ENCODE results near the gene SEC14L5.
"Not testable (repeated sequence)": the region's sequence is repeated elsewhere in the genome, so short reads cannot be mapped to it uniquely, and the experiment has no call there.

The SEC14L5 gene

GRCh38 chr16:4957420-4957719, 760 bp upstream of the SEC14L5 start:
- DNase-seq: no peak

- DNase-seq: no peak
Measured at GRCh38 chr16:4958510-4959438, 644 bp downstream of the SEC14L5 start.

- DNase-seq: no peak
Measured at GRCh38 chr16:4960579-4960978, 2.4 kb downstream of the SEC14L5 start.

GRCh38 chr16:4962716-4963115, 4.6 kb downstream of the SEC14L5 start:
- DNase-seq: no peak

GRCh38 chr16:4963527-4963926, 5.4 kb downstream of the SEC14L5 start:
- not testable (repeated sequence) for DNase-seq

- DNase-seq: no peak
Measured at GRCh38 chr16:4966736-4967453, 8.8 kb downstream of the SEC14L5 start.

GRCh38 chr16:4968278-4968677, 10.1 kb downstream of the SEC14L5 start:
- DNase-seq: not testable (repeated sequence)

GRCh38 chr16:4968879-4969483, 10.9 kb downstream of the SEC14L5 start:
- DNase-seq: no peak

- DNase-seq: no peak
Measured at GRCh38 chr16:4970010-4970409, 11.9 kb downstream of the SEC14L5 start.

- no peak for DNase-seq
Measured at GRCh38 chr16:4972938-4973587, 14.9 kb downstream of the SEC14L5 start.

- DNase-seq: no peak
Measured at GRCh38 chr16:4976079-4976478, 17.9 kb downstream of the SEC14L5 start.

GRCh38 chr16:4976611-4977145, 18.5 kb downstream of the SEC14L5 start:
- no peak for DNase-seq

- no peak for DNase-seq
Measured at GRCh38 chr16:4979164-4979563, 21.0 kb downstream of the SEC14L5 start.

- no peak for DNase-seq
Measured at GRCh38 chr16:4979736-4980660, 21.9 kb downstream of the SEC14L5 start.

- no peak for DNase-seq
Measured at GRCh38 chr16:4980691-4981090, 22.6 kb downstream of the SEC14L5 start.

- DNase-seq: no peak
Measured at GRCh38 chr16:4981473-4981872, 23.3 kb downstream of the SEC14L5 start.

GRCh38 chr16:4982056-4982867, 24.1 kb downstream of the SEC14L5 start:
- DNase-seq: no peak

GRCh38 chr16:4984174-4984990, 26.3 kb downstream of the SEC14L5 start:
- DNase-seq: no peak

- DNase-seq: no peak
Measured at GRCh38 chr16:4987250-4987579, 29.1 kb downstream of the SEC14L5 start.

Measured in activated CD4-positive, CD25-positive, alpha-beta regulatory T cell (primary cell).